Spleen (tissue), 7 donors: ENCODE measurements around the gene N4BP2L1.

Experiments
- CTCF ChIP-seq, 11 experiments: fragments of 200-600 bp in 7 of 11; fragments of 450-650 bp in 4 of 11; sonication (generic) in 4 of 11; IDR thresholded peaks in 8 of 11; conservative IDR thresholded peaks in 3 of 11; 1 replicate in 7 of 11; 2 replicates in 4 of 11; pipeline versions ENCODE4 v1.4.0 to v1.8.0; 2016 to 2021; ENCODE audit warnings: antibody characterized with exemption in 11 of 11, inconsistent platforms in 4 of 11, mild to moderate bottlenecking in 1 of 11
- POLR2A ChIP-seq, 3 donors: fragments of 450-650 bp; IDR thresholded peaks; one replicate each; pipeline ENCODE4 v1.5.1; 2017; ENCODE audit warnings: antibody characterized with exemption in 3 of 3, mild to moderate bottlenecking in 1 of 3
- POLR2AphosphoS5 ChIP-seq, 3 donors: sonication (generic); formaldehyde crosslinking; IDR thresholded peaks; one replicate each; pipeline ENCODE4 v1.5.1; 2017; ENCODE audit warnings: antibody characterized with exemption in 3 of 3
- donor health status: DM: no; HTN: no; CAD: no; lungs with moderate emphysema.
- donor health status: DM: no; HTN: no; CAD: no.
- donor health status: DM: no; HTN: no; CAD: no.

DNA sequence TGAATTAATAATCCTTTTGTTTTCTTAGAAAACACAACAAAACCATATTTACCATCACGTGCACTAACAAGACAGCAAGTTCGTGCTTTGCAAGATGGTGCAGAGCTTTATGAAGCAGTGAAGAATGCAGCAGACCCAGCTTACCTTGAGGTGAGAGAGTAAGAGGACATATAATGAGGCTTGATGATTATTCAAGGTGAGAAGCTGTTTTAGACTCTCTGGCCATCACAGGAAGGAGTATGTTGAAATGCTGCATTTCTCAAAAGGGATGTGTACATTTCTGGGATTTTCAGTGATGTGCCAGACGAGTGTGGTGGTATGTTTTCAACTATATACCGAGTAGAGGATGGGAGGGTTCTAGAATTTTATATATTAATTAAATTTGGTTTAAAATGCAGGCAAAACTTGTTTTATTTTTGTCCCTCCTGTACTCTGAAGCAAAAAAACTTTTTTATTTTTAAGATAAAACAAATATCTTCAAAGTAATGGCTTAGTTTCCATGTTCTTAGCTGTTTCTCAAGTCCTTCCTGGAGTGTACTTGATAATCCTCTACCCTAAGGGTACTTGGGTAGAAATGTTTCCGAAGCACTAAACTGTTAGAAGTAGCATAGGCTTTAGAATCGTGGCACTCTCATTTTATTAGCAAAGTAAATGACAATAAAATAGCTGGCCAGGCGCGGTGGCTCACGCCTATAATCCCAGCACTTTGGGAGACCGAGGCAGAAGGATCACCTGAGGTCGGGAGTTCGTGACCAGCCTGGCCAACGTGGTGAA lies 51.1 kb downstream of the N4BP2L1 start:
- TF ChIP-seq CTCF (IDR thresholded peaks at IDR 0.05 in 8 of 11, conservative IDR thresholded peaks at IDR 0.05 in 3 of 11) = no peak
- no peak for TF ChIP-seq POLR2AphosphoS5 (IDR thresholded peaks at IDR 0.05)
- no peak for TF ChIP-seq POLR2A (IDR thresholded peaks at IDR 0.05)
